ENCODE results near the gene CTF1. TPM values are rescaled to one million over a fixed set of nuclear protein-coding genes. Genes with fewer than 3 reads are reported as not detected.
A peak's percentile ranks its signal among the peaks of the same experiment; 100 is the strongest.

CTF1 gene
- total RNA-seq, 2 experiments from 2014 or later, result 0.09 to 0.46 TPM

DNA sequence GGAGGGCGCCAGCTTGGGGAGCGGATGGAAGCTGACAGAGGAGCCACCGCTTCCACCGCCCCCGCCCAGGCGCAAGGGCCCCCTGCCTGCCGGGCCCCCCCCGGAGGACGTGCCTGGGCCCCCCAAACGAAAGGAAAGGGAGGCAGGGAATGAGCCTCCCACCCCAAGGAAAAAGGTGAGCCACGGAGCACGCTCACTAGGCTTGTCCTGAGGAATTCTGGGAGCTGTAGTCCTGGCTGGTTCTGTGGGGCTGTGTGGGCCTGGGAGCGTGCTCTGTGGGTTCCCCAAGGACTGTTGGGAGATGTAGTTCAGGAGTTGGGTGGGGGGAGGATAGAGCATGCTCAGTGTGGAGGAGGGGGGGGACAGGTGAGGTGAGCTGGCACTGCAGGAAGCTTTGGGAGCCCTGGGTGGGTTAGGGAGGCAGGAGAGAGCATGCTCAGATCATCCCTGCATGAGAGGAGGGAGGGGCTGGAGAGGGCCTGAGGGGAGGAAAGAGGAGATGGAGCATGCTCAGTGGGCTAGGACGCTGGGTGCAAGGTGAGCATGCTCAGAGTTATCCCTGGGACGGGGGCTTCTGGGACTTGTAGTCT lies 31.5 kb downstream of the CTF1 start:
- H2AFZ ChIP-seq (ENCODE audit: low read length), result no peak overlapping the region
- CTCF ChIA-PET (ENCODE audit: unreplicated experiment), result interaction anchor here (0.6 kb wide), 1 partner anchor 190 kb away, joined by 3 read pairs; the partner anchor contains the start of gene KAT8
- no peaks in the 10 kb centered on the region for H3K9me2 ChIP-seq (ENCODE audit: insufficient read depth, low read length)
- peaks cover 10% of the 10 kb centered on the region for H3K4me1 ChIP-seq (ENCODE audit: insufficient read depth, low read length, poor library complexity, severe bottlenecking)
- TF ChIP-seq CTCF (conservative IDR thresholded peaks at IDR 0.05; ENCODE audit: low read length) (no peak), EZH2phosphoT487 (IDR thresholded peaks at IDR 0.05; ENCODE audit: borderline replicate concordance, low read depth, low read length) (no peak)
- no peak overlapping the region for H3K27ac ChIP-seq (ENCODE audit: low read depth, low read length, poor library complexity, severe bottlenecking)
- POLR2A ChIA-PET, result interaction anchor here (0.5 to 1.3 kb wide), 3 partner anchors 13 to 106 kb away, joined by 3 to 6 read pairs (median 5); no protein-coding TSS in a partner anchor
- H3K79me2 ChIP-seq (ENCODE audit: insufficient read depth, low read depth, low read length), result no peaks in the 10 kb centered on the region
- H3K36me3 ChIP-seq (ENCODE audit: insufficient read depth, low read length), result peaks cover 20% of the 10 kb centered on the region; the same call in 1 of the 2 replicates
- intact Hi-C loops (cut with micrococcal nuclease; ENCODE audit: unreplicated experiment), result no loop called here
- no peak overlapping the region for H3K4me3 ChIP-seq (ENCODE audit: low read depth, low read length, poor library complexity, severe bottlenecking)
- DNase-seq (ENCODE audit: low spot score), result peak; percentile 66
- no TSS peak for BruUV-seq (replicated peaks)
- H3K4me2 ChIP-seq (ENCODE audit: low read length), result peak overlapping the region; percentile 8; the same call in 1 of the 2 replicates
- H4K20me1 ChIP-seq (ENCODE audit: insufficient read depth, low read length), result no peaks in the 10 kb centered on the region
- H3K9me3 ChIP-seq (ENCODE audit: low read length), result no peaks in the 10 kb centered on the region

DNA sequence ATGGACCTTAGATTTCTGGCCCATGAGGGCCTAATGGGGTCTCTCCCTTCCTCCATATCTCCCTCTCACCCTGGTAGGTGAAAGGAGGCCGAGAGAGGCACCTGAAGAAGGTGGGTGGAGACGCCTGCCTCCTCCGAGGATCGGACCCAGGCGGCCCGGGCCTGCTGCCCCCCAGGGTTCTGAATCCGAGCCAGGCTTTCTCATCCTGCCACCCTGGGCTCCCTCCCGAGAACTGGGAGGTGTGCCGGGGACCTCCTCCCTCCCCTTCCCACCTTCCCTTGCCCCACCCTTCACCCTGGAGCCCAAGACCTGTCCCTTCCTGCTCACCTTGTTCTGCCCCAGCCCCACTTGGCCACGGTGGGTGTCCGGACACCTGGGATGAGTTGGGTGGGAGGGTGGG lies 32.0 kb downstream of the CTF1 start:
- no peak overlapping the region for H2AFZ ChIP-seq (ENCODE audit: low read length)
- intact Hi-C loops (cut with micrococcal nuclease; ENCODE audit: unreplicated experiment), result no loop called here
- no peaks in the 10 kb centered on the region for H3K79me2 ChIP-seq (ENCODE audit: insufficient read depth, low read depth, low read length)
- H3K4me3 ChIP-seq (ENCODE audit: low read depth, low read length, poor library complexity, severe bottlenecking), result no peak overlapping the region
- H3K9me2 ChIP-seq (ENCODE audit: insufficient read depth, low read length), result no peaks in the 10 kb centered on the region
- POLR2A ChIA-PET, result interaction anchor here (1.3 kb wide), 1 partner anchor 12 kb away, joined by 5 read pairs; no protein-coding TSS in a partner anchor
- H3K36me3 ChIP-seq (ENCODE audit: insufficient read depth, low read length), result peaks cover 20% of the 10 kb centered on the region; the same call in 1 of the 2 replicates
- H3K4me2 ChIP-seq (ENCODE audit: low read length), result no peak overlapping the region
- peaks cover 10% of the 10 kb centered on the region for H3K4me1 ChIP-seq (ENCODE audit: insufficient read depth, low read length, poor library complexity, severe bottlenecking)
- DNase-seq (ENCODE audit: low spot score), result no peak
- TF ChIP-seq CTCF (conservative IDR thresholded peaks at IDR 0.05; ENCODE audit: low read length) (no peak), EZH2phosphoT487 (IDR thresholded peaks at IDR 0.05; ENCODE audit: borderline replicate concordance, low read depth, low read length) (no peak)
- no TSS peak for BruUV-seq (replicated peaks)
- no peaks in the 10 kb centered on the region for H4K20me1 ChIP-seq (ENCODE audit: insufficient read depth, low read length)
- no peaks in the 10 kb centered on the region for H3K9me3 ChIP-seq (ENCODE audit: low read length)
- no peak overlapping the region for H3K27ac ChIP-seq (ENCODE audit: low read depth, low read length, poor library complexity, severe bottlenecking)
- CTCF ChIA-PET (ENCODE audit: unreplicated experiment), result no interaction called here

GRCh38 chr16:30929167-30929566 lies 32.8 kb downstream of the CTF1 start:
- peaks cover 20% of the 10 kb centered on the region; the same call in 1 of the 2 replicates for H3K36me3 ChIP-seq (ENCODE audit: insufficient read depth, low read length)
- CTCF ChIA-PET (ENCODE audit: unreplicated experiment), result no interaction called here
- BruUV-seq (replicated peaks), result no TSS peak
- peaks cover 10% of the 10 kb centered on the region for H3K4me1 ChIP-seq (ENCODE audit: insufficient read depth, low read length, poor library complexity, severe bottlenecking)
- H3K79me2 ChIP-seq (ENCODE audit: insufficient read depth, low read depth, low read length), result no peaks in the 10 kb centered on the region
- TF ChIP-seq EZH2phosphoT487 (IDR thresholded peaks at IDR 0.05; ENCODE audit: borderline replicate concordance, low read depth, low read length), result no peak
- TF ChIP-seq CTCF (conservative IDR thresholded peaks at IDR 0.05; ENCODE audit: low read length), result no peak
- no peak for DNase-seq (ENCODE audit: low spot score)
- no peak overlapping the region for H3K27ac ChIP-seq (ENCODE audit: low read depth, low read length, poor library complexity, severe bottlenecking)
- H3K4me2 ChIP-seq (ENCODE audit: low read length), result no peak overlapping the region
- H3K9me2 ChIP-seq (ENCODE audit: insufficient read depth, low read length), result no peaks in the 10 kb centered on the region
- no peaks in the 10 kb centered on the region for H4K20me1 ChIP-seq (ENCODE audit: insufficient read depth, low read length)
- H3K4me3 ChIP-seq (ENCODE audit: low read depth, low read length, poor library complexity, severe bottlenecking), result no peak overlapping the region
- no peaks in the 10 kb centered on the region for H3K9me3 ChIP-seq (ENCODE audit: low read length)
- POLR2A ChIA-PET, result no interaction called here
- H2AFZ ChIP-seq (ENCODE audit: low read length), result no peak overlapping the region
- intact Hi-C loops (cut with micrococcal nuclease; ENCODE audit: unreplicated experiment), result no loop called here

All from OCI-LY7 (cell line).